ENCODE results near the gene CEP70. TPM values are rescaled to one million over a fixed set of nuclear protein-coding genes. Genes with fewer than 3 reads are reported as not detected.
"Not testable (repeated sequence)": the region's sequence is repeated elsewhere in the genome, so short reads cannot be mapped to it uniquely, and the experiment has no call there.

CEP70 gene
- total and polyA plus RNA-seq, 10 donors, result 2.7 to 19.0 (median 14.1) TPM

- peaks cover 4 to 21% (median 15%) of the 10 kb centered on the region in 6 donors for H3K4me1 ChIP-seq
- peak; percentile 32 to 75 (median 74) for TF ChIP-seq POLR2AphosphoS5 (IDR thresholded peaks at IDR 0.05)
- no peak for TF ChIP-seq CTCF (IDR thresholded peaks at IDR 0.05 in 8 of 11, conservative IDR thresholded peaks at IDR 0.05 in 3 of 11)
- DNase-seq, result peak; percentile 94
- intact Hi-C loops (cut with DNase I; ENCODE audit: low total_unique reads), result no loop called here
- H3K27me3 ChIP-seq (replicated peaks in 1 of 7), result no peaks in the 10 kb centered on the region
- 3 to 7% (median 4%) methylated on average over 17 to 68 of the region's 68 CpGs for WGBS, 5 donors
- peak within 1 kb of the TSS; percentile 61 to 91 (median 66) for H3K4me3 ChIP-seq
- no peaks in the 10 kb centered on the region for H3K36me3 ChIP-seq
- H3K27ac ChIP-seq, result peak within 1 kb of the TSS; percentile 87 to 96 (median 92)
- no peaks in the 10 kb centered on the region for H3K9me3 ChIP-seq
Observed at GRCh38 chr3:138608322-138609135, 14.5 kb upstream of the CEP70 start, which contains the start of gene FAIM. FAIM (plus strand) TSS chr3:138608771; CDS start chr3:138619727, 10,956 bp downstream.

GRCh38 chr3:138604106-138604595, 10.1 kb upstream of the CEP70 start:
- H3K27ac ChIP-seq; DNase-seq; H3K36me3 ChIP-seq; H3K27me3 ChIP-seq (replicated peaks in 1 of 7); intact Hi-C loops (cut with DNase I; ENCODE audit: low total_unique reads); H3K4me3 ChIP-seq: not testable (repeated sequence)
- WGBS, 5 donors, result 93 to 99% (median 96%) methylated on average over 5 of the region's 5 CpGs
- Histone ChIP-seq H3K4me1 (peaks cover 0 to 10% (median 8%) of the 10 kb centered on the region in 6 donors), H3K9me3 (peaks cover 0 to 12% (median 7%) of the 10 kb centered on the region in 8 donors)

GRCh38 chr3:138601661-138602060, 7.6 kb upstream of the CEP70 start:
- H3K36me3 ChIP-seq; intact Hi-C loops (cut with DNase I; ENCODE audit: low total_unique reads); H3K4me1 ChIP-seq; H3K27ac ChIP-seq; H3K27me3 ChIP-seq (replicated peaks in 1 of 7); H3K4me3 ChIP-seq; DNase-seq: not testable (repeated sequence)
- H3K9me3 ChIP-seq, result peaks cover 0 to 17% (median 9%) of the 10 kb centered on the region in 8 donors
- 79 to 89% (median 81%) methylated on average over 2 of the region's 2 CpGs for WGBS, 5 donors

GRCh38 chr3:138600100-138600745, 6.2 kb upstream of the CEP70 start:
- no peaks in the 10 kb centered on the region for H3K36me3 ChIP-seq
- H3K4me1 ChIP-seq, result peaks cover 0 to 1% (median 0%) of the 10 kb centered on the region in 6 donors
- intact Hi-C loops (cut with DNase I; ENCODE audit: low total_unique reads), result no loop called here
- TF ChIP-seq POLR2A (IDR thresholded peaks at IDR 0.05) (no peak), POLR2AphosphoS5 (IDR thresholded peaks at IDR 0.05) (no peak), CTCF (IDR thresholded peaks at IDR 0.05 in 8 of 11, conservative IDR thresholded peaks at IDR 0.05 in 3 of 11) (no peak)
- 64 to 91% (median 79%) methylated on average over 8 of the region's 8 CpGs for WGBS, 5 donors
- peaks cover 0 to 17% (median 9%) of the 10 kb centered on the region in 8 donors for H3K9me3 ChIP-seq
- H3K27me3 ChIP-seq (replicated peaks in 1 of 7), result no peaks in the 10 kb centered on the region
- DNase-seq, result no peak
- no peak overlapping the region for H3K27ac ChIP-seq
- no peak overlapping the region for H3K4me3 ChIP-seq

GRCh38 chr3:138598534-138598933, 4.5 kb upstream of the CEP70 start:
- Histone ChIP-seq H3K36me3 (no peaks in the 10 kb centered on the region), H3K27me3 (replicated peaks in 1 of 7) (peaks cover 0 to 7% (median 0%) of the 10 kb centered on the region in 7 donors), H3K27ac (no peak overlapping the region), H3K4me3 (no peak overlapping the region), H3K4me1 (peaks cover 0 to 18% (median 6%) of the 10 kb centered on the region in 6 donors), H3K9me3 (peaks cover 0 to 17% (median 9%) of the 10 kb centered on the region in 8 donors)
- intact Hi-C loops (cut with DNase I; ENCODE audit: low total_unique reads), result loop anchor here (10.0 kb wide), 1 partner anchor 76 kb away; no protein-coding TSS in a partner anchor
- 91 to 97% (median 92%) methylated on average over 3 of the region's 3 CpGs for WGBS, 5 donors
- no peak for TF ChIP-seq CTCF (IDR thresholded peaks at IDR 0.05 in 8 of 11, conservative IDR thresholded peaks at IDR 0.05 in 3 of 11)
- no peak for TF ChIP-seq POLR2AphosphoS5 (IDR thresholded peaks at IDR 0.05)
- no peak for TF ChIP-seq POLR2A (IDR thresholded peaks at IDR 0.05)
- no peak for DNase-seq

GRCh38 chr3:138597186-138597976, 3.3 kb upstream of the CEP70 start:
- WGBS, 5 donors, result 82 to 93% (median 85%) methylated on average over 5 to 6 of the region's 6 CpGs
- not testable (repeated sequence) for H3K27ac ChIP-seq; H3K4me3 ChIP-seq; H3K36me3 ChIP-seq; H3K27me3 ChIP-seq (replicated peaks in 1 of 7); DNase-seq; H3K9me3 ChIP-seq
- intact Hi-C loops (cut with DNase I; ENCODE audit: low total_unique reads), result loop anchor here (10.0 kb wide), 1 partner anchor 77 kb away; no protein-coding TSS in a partner anchor
- H3K4me1 ChIP-seq, result peaks cover 0 to 30% (median 12%) of the 10 kb centered on the region in 6 donors

Measured in spleen (tissue), 11 donors.